ENCODE measurements around the gene MEF2D. TPM values are rescaled to one million over a fixed set of nuclear protein-coding genes. Genes with fewer than 3 reads are reported as not detected.

The MEF2D gene
- polyA plus RNA-seq, 3 donors, result 21.1 to 31.7 (median 25.8) TPM

DNA sequence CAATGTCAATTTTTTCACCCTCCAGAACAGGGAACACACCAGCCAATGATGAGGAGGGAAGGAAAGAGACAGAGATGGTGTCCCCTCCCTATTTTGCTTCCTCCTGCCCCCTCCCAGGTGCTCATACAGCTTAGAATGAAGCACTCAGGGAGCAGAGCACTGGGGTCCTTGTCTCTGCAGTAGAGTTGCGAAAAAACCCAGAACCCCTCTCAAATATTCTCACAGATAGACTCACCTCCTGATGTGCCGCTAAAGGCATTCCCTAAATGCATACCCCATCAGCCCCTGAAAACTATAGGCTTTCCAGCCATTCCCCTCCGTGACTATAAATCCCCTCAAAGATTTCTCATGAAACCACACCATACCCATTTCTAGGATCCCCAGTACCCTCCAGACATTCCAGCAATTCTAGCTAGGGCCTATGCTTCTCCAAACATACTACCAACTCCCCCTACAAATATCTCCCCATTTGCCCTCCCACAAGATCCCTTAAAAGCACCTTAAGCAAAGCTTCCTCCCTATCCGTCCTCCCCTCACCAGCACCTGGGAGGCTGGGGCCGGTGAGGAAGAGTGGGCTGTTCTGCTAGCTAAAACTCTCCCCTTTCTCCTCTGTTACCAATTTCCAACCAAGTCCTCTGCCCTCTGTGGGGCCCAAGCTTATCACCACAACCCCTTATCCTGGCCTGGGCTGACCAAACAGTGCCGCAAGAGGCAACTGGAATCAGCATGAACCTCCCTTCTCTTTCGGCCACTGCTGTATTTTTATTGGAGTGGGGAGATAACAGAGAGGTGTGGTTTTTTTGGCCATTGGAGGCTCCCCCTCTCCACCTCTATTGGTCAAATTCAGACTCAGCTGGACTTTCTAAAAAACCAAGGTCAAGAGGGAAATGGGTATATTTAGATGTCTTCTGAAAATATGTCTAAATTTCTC lies 76.9 kb downstream of the MEF2D start:
- no peak for DNase-seq (ENCODE audit: extremely low read depth in 1 of 11, low read depth in 9 of 11, low spot score in 4 of 11)

DNA sequence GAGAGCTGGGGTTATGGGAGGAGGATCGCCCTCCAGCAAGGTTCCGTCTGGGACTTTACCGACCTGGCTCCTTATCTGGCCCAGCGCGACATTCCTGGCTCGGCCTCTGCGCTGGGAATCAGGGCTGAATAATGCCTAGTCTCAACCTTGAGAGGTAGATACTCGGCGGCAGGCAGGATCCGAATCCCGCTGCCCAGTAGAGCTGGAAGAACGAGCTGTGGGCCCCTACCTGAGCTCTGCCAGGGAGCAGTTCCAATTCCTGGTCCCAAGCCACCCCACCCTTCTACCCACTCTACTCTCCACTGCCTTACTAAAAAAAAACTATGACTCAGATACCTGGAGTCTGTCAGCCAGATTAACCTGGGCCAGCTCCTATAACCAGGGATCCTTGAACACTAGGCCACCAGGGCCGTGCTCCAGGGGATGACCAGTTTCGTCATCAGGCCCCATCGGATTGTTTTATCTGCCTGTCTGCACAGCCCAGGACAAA lies 77.9 kb downstream of the MEF2D start:
- no peak for DNase-seq (ENCODE audit: extremely low read depth in 1 of 11, low read depth in 9 of 11, low spot score in 4 of 11)

DNA sequence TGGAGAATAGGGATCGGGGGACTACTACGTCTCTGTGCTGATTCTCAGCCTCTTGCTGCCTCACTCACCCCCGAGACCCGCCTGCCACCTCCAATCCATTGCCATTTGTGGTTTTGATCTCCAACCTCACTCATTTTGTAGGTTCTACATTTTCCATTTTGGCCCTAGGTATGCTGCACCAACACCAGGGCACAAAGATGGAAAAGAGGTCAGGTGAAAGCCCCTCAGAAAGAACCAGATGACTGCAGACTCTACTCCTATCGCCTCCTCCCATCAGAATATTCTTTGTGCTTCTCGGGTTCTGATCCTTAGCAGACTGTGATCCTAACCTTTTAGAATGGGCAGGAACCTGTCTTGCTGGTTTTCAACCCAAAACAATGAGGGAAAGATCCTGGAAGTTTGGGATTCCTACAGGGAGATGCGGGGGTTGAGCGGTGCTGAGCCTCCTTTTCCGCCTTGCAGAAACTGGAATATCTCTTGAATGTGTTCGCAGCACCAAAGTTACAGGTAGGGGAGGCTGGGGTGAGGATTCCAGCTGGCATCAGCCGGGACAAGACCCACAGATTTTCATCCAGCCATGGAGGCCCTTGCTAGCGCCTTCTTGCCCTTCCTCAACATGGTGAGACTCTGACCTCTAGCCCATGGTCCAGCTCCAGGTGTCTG lies 78.5 kb downstream of the MEF2D start:
- no peak for DNase-seq (ENCODE audit: extremely low read depth in 1 of 11, low read depth in 9 of 11, low spot score in 4 of 11)

DNA sequence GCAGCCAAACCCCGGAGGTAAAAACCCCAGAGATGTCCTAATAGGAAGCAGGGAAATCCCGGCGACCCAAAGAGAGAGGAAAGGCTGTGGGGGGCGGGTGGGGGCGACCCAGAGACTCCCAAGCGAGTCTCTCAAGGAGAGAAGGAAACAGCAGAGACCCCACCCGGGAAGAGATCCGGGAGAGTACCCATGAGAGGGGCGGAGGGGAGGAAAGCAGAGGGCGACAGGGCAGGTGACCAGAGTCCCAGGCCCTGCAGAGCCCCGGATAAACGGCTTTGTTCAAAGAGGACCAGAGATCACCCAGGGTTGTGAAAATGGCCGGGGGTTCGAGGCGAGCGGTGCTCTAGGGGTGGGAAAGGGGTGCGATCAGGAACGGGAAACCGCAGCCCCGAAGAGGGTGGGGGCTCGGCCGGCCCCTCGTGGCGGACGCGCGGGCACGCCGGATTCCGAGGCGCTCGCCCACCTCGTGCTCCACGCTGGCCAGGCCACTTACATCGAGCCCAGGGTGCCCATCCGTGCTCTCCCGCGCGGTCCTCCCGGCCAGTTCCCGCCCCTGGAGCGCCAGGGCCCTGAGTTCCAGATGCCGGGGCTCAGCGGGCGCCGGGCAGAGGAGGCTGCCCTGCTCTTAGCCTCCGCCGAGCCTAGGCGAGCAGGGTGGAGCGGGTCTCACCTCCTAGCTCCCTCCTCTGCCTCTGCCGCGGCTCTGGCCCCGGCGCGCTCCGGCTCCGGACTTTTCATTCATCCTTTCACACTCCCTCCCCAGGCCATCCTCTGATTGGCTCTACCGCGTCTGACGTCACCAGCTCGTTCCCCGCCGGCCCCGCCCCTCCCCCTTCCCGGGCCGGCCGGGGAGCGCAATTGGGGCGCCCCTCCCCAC lies 79.3 kb downstream of the MEF2D start:
- peak in 7 of 11 donors; percentile 37 to 60 (median 44) for DNase-seq (ENCODE audit: extremely low read depth in 1 of 11, low read depth in 9 of 11, low spot score in 4 of 11)

DNA sequence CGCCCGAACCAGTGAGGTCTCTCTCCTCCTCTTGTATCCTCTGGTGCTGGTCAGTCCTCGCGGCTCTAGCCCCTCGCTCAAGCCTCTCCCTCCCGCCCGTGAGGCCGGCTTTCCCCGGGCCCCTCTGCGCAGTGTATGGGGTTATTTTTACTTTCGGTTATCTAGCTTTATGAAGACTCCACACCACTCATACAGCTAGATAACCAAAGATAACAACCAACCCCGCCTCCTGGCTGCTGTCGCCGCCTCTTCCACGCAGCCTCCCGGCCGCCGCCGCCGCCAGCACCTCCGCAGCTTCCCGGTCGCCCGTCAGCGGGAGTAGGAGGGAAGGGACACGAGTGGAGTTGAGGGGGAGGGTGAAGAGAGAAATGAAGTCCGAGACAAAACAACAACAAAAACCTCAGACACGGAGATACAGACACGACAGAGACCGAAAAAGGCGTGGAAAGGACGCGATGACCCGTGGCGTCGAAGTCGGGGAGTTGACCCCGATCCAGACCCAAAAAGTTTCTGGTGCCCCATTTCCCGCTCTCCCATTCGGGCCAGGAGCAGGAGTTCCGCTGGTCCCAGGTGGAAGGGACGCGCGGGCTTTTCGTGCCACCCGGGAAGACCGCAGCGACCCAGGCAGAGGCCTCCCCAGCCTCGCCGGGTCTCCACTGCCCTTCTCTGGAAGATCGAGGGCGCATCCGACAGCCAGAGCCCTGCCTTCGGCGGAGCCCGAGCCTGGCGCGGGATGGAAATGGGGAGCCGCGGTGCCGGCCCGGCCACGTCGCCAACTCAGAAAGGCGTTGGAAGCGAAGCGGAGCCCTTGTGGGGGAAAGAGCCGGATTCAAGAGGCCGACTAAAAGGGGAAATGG lies 80.1 kb downstream of the MEF2D start:
- DNase-seq (ENCODE audit: extremely low read depth in 1 of 11, low read depth in 9 of 11, low spot score in 4 of 11), result no peak

DNA sequence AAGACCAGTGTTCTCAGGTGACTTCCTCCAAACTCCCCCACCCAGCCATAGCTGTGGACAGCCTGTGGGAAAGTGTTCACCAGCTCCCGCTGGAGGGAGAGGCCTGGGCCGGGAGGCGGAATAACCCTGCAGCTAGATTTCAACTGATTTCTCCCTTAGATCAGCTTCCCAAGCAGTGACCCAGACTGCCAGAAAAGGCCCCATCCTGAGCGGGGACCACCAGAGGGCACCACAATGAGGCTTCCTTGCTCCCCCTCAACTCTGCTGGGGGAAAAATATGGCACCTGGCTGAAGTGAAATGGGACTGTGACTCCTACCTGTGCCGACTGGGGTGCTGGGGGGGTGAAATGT lies 80.7 kb downstream of the MEF2D start:
- DNase-seq (ENCODE audit: extremely low read depth in 1 of 11, low read depth in 9 of 11, low spot score in 4 of 11), result no peak

DNA sequence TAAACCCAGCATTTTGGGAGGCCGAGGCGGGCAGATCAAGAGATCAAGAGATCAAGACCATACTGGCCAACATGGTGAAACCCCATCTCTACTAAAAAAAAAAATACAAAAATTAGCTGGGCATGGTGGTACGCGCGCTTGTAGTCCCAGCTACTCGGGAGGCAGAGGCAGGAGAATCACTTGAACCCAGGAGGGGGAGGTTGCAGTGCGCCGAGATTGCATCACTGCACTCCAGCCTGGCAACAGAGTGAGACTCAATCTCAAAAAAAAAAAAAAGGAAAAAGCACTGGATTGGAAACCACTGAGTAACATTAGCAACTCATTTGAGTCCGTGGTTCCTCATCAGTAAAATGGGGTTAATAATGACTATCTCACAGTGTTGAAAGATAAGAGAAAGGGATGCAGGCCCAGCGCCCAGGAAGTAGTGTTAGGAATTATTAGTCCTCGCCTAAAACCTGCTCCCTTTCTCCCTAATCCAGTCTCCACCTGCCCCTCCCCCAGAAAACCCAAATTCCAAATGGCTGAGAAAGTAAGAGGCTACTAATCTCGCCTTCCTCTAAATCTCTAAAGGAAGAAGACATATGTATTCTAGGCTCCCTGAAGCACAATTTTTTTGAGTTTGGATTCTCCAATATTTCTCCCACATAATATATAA lies 82.0 kb downstream of the MEF2D start:
- no peak for DNase-seq (ENCODE audit: extremely low read depth in 1 of 11, low read depth in 9 of 11, low spot score in 4 of 11)

DNA sequence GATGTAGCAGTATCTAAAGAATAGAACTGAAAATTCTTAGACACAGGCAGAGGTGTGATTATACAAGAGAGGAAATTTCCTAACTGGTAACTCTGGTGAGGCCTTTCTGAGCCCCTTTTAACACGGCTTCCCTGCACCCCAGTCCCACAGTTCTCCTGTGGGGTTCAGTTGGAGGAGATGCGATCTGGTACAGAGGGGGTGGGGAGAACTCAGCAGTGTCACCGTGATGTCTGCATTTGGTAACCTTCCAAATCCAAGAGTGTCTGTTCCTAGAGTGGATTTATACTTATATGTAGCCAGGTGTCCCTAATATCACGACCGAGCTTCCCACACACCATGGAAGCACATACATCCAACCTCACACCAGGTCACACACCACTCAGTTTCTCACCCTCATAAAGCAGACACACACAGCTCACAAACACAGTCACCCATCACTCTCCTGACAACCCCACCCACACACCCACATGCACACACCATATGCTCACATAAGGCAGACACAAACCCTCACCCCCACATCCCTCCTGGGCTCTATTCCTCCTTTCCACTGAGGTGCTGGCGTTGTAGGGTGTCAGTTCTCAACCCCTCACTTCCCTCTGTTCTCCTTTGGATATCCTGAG lies 83.1 kb downstream of the MEF2D start:
- DNase-seq (ENCODE audit: extremely low read depth in 1 of 11, low read depth in 9 of 11, low spot score in 4 of 11), result no peak

DNA sequence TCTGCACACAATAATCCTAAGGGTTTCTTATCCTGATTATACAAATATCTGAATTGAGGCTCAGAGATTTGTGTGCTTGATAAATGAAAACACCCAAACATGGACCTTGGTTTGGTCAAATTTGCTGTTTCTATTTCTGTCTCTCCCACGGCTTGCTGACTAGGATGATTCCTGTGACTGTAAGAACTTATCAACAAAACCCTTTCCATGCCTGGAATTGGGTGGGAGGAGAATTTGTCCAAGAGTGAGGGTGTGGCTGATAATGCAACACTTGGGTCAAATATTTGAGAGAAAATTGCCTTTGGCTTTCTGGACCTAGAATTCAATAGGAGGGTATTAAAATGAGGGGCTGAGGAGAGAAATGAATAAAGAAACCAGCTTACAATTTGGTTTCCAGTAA lies 83.6 kb downstream of the MEF2D start:
- DNase-seq (ENCODE audit: extremely low read depth in 1 of 11, low read depth in 9 of 11, low spot score in 4 of 11), result no peak

DNA sequence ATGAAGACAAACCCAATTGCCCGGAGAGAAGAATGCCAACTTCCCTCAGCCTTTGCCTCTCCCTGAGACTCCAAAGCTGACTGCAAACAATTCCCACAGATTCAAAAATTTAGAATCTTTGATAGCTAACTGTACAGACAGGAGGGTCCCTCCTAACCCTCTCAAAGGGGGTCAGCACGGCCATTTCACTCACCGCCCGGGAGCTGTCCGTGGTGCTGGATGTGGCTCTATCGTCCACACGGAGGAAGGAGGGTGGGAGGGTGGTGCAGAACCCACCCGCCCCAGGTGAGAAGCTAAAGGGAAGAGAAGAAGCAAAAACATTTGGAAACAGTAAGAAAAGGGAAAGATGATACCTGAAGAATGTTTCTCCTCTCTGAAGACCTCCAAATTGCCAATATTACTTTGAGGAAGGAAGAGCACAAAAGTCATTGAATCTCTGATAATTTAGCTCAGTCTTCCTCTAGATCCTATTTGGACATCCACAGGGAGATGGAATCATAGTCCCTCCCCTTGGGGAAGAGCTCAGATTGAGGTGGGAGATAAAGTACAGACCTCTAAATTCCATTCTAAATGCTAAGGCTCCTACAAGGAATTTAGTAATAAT lies 86.0 kb downstream of the MEF2D start:
- DNase-seq (ENCODE audit: extremely low read depth in 1 of 11, low read depth in 9 of 11, low spot score in 4 of 11), result peak in 3 of 11 donors; percentile 22 to 31 (median 29)

Other genes with a start within 250 kb of the MEF2D start
- gene SMG5, start 217.9 kb downstream of the MEF2D start, polyA plus RNA-seq (ENCODE audit: insufficient read length in 3 of 3), result 10 to 100 TPM; 53.7 to 67.6 (median 66.5) TPM
- 1 to 10 TPM; 5.8 to 6.6 (median 6.5) TPM for gene TMEM79, start 216.4 kb downstream of the MEF2D start, polyA plus RNA-seq (ENCODE audit: insufficient read length in 3 of 3)
- gene GLMP, start 205.1 kb downstream of the MEF2D start, polyA plus RNA-seq (ENCODE audit: insufficient read length in 3 of 3), result 10 to 100 TPM; 52.1 to 71.2 (median 64.5) TPM
- gene VHLL, start 201.5 kb downstream of the MEF2D start, polyA plus RNA-seq (ENCODE audit: insufficient read length in 3 of 3), result not detected
- 100 to 1,000 TPM; 300 to 385 (median 351) TPM for gene CCT3, start 162.5 kb downstream of the MEF2D start, polyA plus RNA-seq (ENCODE audit: insufficient read length in 3 of 3)
- 1 to 10 TPM in 1 of 3 donors, under 1 TPM in 2; 0.78 to 2.3 (median 0.82) TPM for gene TSACC, start 162.2 kb downstream of the MEF2D start, polyA plus RNA-seq (ENCODE audit: insufficient read length in 3 of 3)
- gene RHBG, start 131.6 kb downstream of the MEF2D start, polyA plus RNA-seq (ENCODE audit: insufficient read length in 3 of 3), result 10 to 100 TPM in 2 of 3 donors, 1 to 10 TPM in 1; 9.3 to 18.3 (median 11.8) TPM
- gene IQGAP3, start 71.8 kb upstream of the MEF2D start, polyA plus RNA-seq (ENCODE audit: insufficient read length in 3 of 3), result 10 to 100 TPM; 14.2 to 15.5 (median 15.2) TPM
- gene TTC24, start 78.9 kb upstream of the MEF2D start, polyA plus RNA-seq (ENCODE audit: insufficient read length in 3 of 3), result 1 to 10 TPM; 1.2 to 1.7 (median 1.5) TPM
- 10 to 100 TPM; 67.4 to 76.4 (median 73.0) TPM for gene NAXE, start 91.0 kb upstream of the MEF2D start, polyA plus RNA-seq (ENCODE audit: insufficient read length in 3 of 3)
- gene GPATCH4, start 100.7 kb upstream of the MEF2D start, polyA plus RNA-seq (ENCODE audit: insufficient read length in 3 of 3), result 10 to 100 TPM; 32.9 to 36.2 (median 35.4) TPM
- gene HAPLN2, start 118.6 kb upstream of the MEF2D start, polyA plus RNA-seq (ENCODE audit: insufficient read length in 3 of 3), result under 1 TPM; 0.47 to 0.67 (median 0.57) TPM
- gene BCAN, start 141.3 kb upstream of the MEF2D start, polyA plus RNA-seq (ENCODE audit: insufficient read length in 3 of 3), result 1 to 10 TPM in 1 of 3 donors, under 1 TPM in 2; 0.22 to 1.3 (median 0.23) TPM
- gene NES, start 176.6 kb upstream of the MEF2D start, polyA plus RNA-seq (ENCODE audit: insufficient read length in 3 of 3), result 100 to 1,000 TPM; 123 to 175 (median 150) TPM
- gene CRABP2, start 204.8 kb upstream of the MEF2D start, polyA plus RNA-seq (ENCODE audit: insufficient read length in 3 of 3), result 100 to 1,000 TPM in 1 of 3 donors, 10 to 100 TPM in 2; 91.7 to 120 (median 92.3) TPM
- 10 to 100 TPM; 34.4 to 47.3 (median 35.6) TPM for gene METTL25B, start 227.7 kb upstream of the MEF2D start, polyA plus RNA-seq (ENCODE audit: insufficient read length in 3 of 3)
- gene ISG20L2, start 228.0 kb upstream of the MEF2D start, polyA plus RNA-seq (ENCODE audit: insufficient read length in 3 of 3), result 10 to 100 TPM; 40.0 to 43.6 (median 41.3) TPM
- 10 to 100 TPM; 63.0 to 69.1 (median 64.1) TPM for gene MRPL24, start 240.3 kb upstream of the MEF2D start, polyA plus RNA-seq (ENCODE audit: insufficient read length in 3 of 3)